DND-41 (cell line): ENCODE measurements around the gene UROC1.

Experiments
- ATAC-seq: fragments of 200-7000 bp; cut with Tn5 transposase; 3 replicates; pipeline ENCODE4 v1.9.1; 2021; ENCODE audit warnings: low read depth; ENCODE audit not compliant: insufficient read depth
- DNase-seq: peaks from one replicate; pipeline ENCODE4 v3.0.0-alpha.2; 2020
- H2AFZ ChIP-seq: 2 replicates; pipeline ENCODE4 v1.6.0; 2012; ENCODE audit warnings: low read depth, low read length
- H3K27ac ChIP-seq: 2 replicates; pipeline ENCODE4 v1.5.1; 2012; ENCODE audit warnings: low read length, inconsistent platforms
- H3K27me3 ChIP-seq: fragments of 200-600 bp; sonication (generic); 2 replicates; pipeline ENCODE4 v1.6.0; 2012; ENCODE audit warnings: low read length, mild to moderate bottlenecking, inconsistent platforms; ENCODE audit not compliant: insufficient read depth, poor library complexity
- H3K36me3 ChIP-seq: 2 replicates; pipeline ENCODE4 v1.5.1; 2012; ENCODE audit warnings: low read length, inconsistent platforms; ENCODE audit not compliant: insufficient read depth
- H3K4me1 ChIP-seq: 2 replicates; pipeline ENCODE4 v1.5.1; 2012; ENCODE audit warnings: mild to moderate bottlenecking, low read length; ENCODE audit not compliant: insufficient read depth
- H3K4me2 ChIP-seq: 2 replicates; pipeline ENCODE4 v1.6.0; 2012; ENCODE audit warnings: mild to moderate bottlenecking, moderate library complexity, low read length, inconsistent platforms; ENCODE audit not compliant: insufficient read depth
- H3K4me3 ChIP-seq, 2 experiments: fragments of 200-600 bp in 1 of 2; shearing (Covaris generic) in 1 of 2; 2 replicates each; pipeline ENCODE4 v1.5.1; 2012 to 2016; ENCODE audit warnings: inconsistent platforms in 2 of 2, low read length in 2 of 2, mild to moderate bottlenecking in 2 of 2, low read depth in 1 of 2, moderate library complexity in 1 of 2
- H3K79me2 ChIP-seq: 2 replicates; pipeline ENCODE4 v1.6.0; 2012; ENCODE audit warnings: low read length, inconsistent platforms; ENCODE audit not compliant: insufficient read depth
- H3K9ac ChIP-seq: 2 replicates; pipeline ENCODE4 v1.6.0; 2012; ENCODE audit warnings: low read depth, mild to moderate bottlenecking, inconsistent platforms, low read length, moderate library complexity
- H3K9me3 ChIP-seq: 2 replicates; pipeline ENCODE4 v1.5.1; 2012; ENCODE audit warnings: low read length, moderate library complexity, mild to moderate bottlenecking, inconsistent platforms; ENCODE audit not compliant: insufficient read depth, severe bottlenecking
- H4K20me1 ChIP-seq: 2 replicates; pipeline ENCODE4 v1.6.0; 2012; ENCODE audit warnings: low read length; ENCODE audit not compliant: insufficient read depth
- EZH2 ChIP-seq: IDR thresholded peaks from 3 replicates; pipeline ENCODE4 v1.6.1; 2012; ENCODE audit warnings: borderline replicate concordance, low read depth, mild to moderate bottlenecking, moderate library complexity, low read length, inconsistent platforms; ENCODE audit not compliant: severe bottlenecking
- TF ChIP-seq, protein P1 (sequence below): IDR thresholded peaks from 2 replicates; pipeline ENCODE4 v1.5.1; 2012; ENCODE audit warnings: borderline replicate concordance, low read length, moderate library complexity, mild to moderate bottlenecking; ENCODE audit not compliant: poor library complexity, severe bottlenecking; ENCODE audit errors: extremely low read depth

Gene UROC1

DNA sequence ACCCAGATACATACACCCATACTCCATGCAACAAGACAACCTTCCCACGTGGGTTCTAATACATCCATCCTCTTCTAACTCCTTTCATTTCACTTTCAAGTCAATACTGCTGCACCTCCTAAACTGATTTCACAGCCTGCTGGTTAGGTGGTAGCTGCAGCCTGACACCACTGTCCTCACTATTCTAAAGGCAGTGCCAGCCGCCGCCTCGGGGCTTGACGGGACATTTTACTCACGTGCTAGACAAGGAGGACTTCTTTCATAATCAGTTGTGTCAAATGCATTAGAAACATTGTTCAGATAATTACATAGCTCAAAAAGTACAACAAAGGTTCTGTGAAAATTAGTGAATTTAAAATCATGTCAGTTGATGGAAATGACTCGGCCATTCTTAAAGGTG, 6.3 kb downstream of the UROC1 start:
- Histone ChIP-seq H3K4me3 (no peak overlapping the region), H3K4me2 (no peak overlapping the region), H2AFZ (no peak overlapping the region), H3K36me3 (no peaks in the 10 kb centered on the region), H3K27ac (no peak overlapping the region), H3K79me2 (no peaks in the 10 kb centered on the region), H3K4me1 (no peaks in the 10 kb centered on the region), H3K9ac (no peak overlapping the region), H3K9me3 (no peaks in the 10 kb centered on the region), H4K20me1 (no peaks in the 10 kb centered on the region), H3K27me3 (no peaks in the 10 kb centered on the region)
- no peak for ATAC-seq
- DNase-seq: no peak
- no peak for TF ChIP-seq EZH2
- TF ChIP-seq, protein P1, sequence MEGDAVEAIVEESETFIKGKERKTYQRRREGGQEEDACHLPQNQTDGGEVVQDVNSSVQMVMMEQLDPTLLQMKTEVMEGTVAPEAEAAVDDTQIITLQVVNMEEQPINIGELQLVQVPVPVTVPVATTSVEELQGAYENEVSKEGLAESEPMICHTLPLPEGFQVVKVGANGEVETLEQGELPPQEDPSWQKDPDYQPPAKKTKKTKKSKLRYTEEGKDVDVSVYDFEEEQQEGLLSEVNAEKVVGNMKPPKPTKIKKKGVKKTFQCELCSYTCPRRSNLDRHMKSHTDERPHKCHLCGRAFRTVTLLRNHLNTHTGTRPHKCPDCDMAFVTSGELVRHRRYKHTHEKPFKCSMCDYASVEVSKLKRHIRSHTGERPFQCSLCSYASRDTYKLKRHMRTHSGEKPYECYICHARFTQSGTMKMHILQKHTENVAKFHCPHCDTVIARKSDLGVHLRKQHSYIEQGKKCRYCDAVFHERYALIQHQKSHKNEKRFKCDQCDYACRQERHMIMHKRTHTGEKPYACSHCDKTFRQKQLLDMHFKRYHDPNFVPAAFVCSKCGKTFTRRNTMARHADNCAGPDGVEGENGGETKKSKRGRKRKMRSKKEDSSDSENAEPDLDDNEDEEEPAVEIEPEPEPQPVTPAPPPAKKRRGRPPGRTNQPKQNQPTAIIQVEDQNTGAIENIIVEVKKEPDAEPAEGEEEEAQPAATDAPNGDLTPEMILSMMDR: no peak

GRCh38 chr3:126510308-126510910, 7.2 kb downstream of the UROC1 start:
- Histone ChIP-seq H3K27ac (no peak overlapping the region), H3K27me3 (no peaks in the 10 kb centered on the region), H3K4me1 (no peaks in the 10 kb centered on the region), H3K9ac (no peak overlapping the region), H3K79me2 (no peaks in the 10 kb centered on the region), H3K4me2 (no peak overlapping the region), H3K36me3 (no peaks in the 10 kb centered on the region), H3K9me3 (no peaks in the 10 kb centered on the region), H2AFZ (no peak overlapping the region), H3K4me3 (no peak overlapping the region), H4K20me1 (no peaks in the 10 kb centered on the region)
- DNase-seq (no peak), ATAC-seq (no peak)
- TF ChIP-seq EZH2: no peak
- TF ChIP-seq, protein P1: no peak

DNA sequence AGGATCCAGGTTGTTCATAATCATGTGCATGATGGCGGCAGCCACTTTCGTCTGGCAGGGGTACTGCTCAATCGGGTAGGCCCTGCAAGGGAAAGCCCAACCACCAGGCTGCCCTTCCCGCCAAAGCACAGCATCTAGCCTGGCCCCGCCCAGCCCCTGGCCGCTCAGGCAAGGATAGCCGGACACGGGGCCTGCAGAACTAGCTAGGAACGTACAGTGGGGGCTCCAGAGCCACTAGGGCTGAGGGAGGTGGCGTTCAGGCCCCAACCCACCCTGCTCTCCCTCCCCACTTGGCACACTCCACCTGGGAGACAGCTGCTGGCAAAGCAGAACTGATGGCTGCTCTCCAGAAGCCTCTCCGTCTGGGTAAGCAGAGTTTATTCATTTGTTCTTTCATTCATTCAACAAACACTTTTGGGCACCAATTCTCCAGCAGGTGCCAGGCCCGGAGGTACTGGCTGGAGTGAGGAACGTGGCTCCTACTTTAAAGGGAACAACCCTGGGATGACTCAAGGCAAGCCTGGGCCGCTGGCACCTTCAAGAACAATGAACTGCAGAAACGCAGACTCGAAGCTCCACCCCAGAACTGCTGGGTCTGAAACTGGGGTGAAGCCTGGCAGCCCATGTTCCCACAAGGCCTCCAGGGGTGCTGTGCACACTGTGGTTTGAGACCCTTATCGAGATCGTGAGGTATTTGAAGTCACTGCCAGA, 7.8 kb downstream of the UROC1 start:
- no peak for ATAC-seq
- no peaks in the 10 kb centered on the region for H4K20me1 ChIP-seq
- H3K9me3 ChIP-seq: no peaks in the 10 kb centered on the region
- no peak overlapping the region for H3K4me3 ChIP-seq
- H3K27me3 ChIP-seq: no peaks in the 10 kb centered on the region
- TF ChIP-seq EZH2: no peak
- TF ChIP-seq, protein P1: no peak
- no peak overlapping the region for H2AFZ ChIP-seq
- H3K36me3 ChIP-seq: no peaks in the 10 kb centered on the region
- H3K4me1 ChIP-seq: no peaks in the 10 kb centered on the region
- H3K27ac ChIP-seq: no peak overlapping the region
- DNase-seq: no peak
- no peak overlapping the region for H3K4me2 ChIP-seq
- no peaks in the 10 kb centered on the region for H3K79me2 ChIP-seq
- no peak overlapping the region for H3K9ac ChIP-seq
